ENCODE data around the gene PTGDS. TPM values are rescaled to one million over a fixed set of nuclear protein-coding genes. Genes with fewer than 3 reads are reported as not detected.

The PTGDS gene
- total RNA-seq, 4 donors from 2014 or later = 4.3 to 31.7 (median 25.7) TPM

DNA sequence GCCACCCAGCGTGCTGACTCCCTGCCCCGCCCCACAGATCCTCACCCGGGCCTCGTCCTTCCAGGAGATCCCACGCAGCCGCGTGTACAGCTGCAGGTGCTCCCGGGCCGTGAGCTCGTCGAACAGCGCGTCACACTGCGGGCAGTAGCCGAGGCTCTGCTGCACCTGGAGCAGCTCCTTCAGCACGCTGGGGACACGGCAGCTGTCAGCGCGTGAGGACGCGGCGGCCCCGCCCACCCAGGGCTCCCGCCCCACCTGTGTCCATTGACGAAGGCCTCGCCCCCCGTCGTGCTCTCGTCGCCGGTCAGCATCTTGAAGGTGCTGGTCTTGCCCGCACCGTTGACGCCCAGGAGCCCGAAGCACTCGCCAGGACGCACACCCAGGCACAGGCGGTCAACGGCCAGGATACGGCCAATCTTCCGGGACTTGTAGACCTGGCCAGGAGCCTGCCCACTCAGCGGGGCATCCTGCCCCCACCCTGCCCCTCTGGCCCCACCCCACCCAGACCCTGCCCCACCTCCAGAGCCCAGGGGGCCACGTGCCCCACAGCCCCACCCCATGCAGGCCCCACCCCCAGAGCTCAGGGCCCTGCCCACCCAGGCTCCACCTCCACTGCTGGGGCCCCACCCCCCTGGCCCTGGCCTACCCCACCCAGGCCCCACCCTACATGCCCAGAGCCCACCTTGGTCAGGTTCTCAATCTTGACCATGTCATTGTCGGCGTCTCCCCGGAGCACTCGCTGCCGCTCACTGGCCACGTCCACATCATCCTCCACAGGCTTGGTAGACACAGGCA, 32.8 kb downstream of the PTGDS start:
- no peak overlapping the region for H3K27ac ChIP-seq
- H3K36me3 ChIP-seq = peaks cover 65% of the 10 kb centered on the region
- TF ChIP-seq CTCF (IDR thresholded peaks at IDR 0.05) = no peak
- no peak for TF ChIP-seq POLR2A (IDR thresholded peaks at IDR 0.05)
- TF ChIP-seq POLR2AphosphoS5 (IDR thresholded peaks at IDR 0.05) = no peak
- no peak for TF ChIP-seq EP300 (IDR thresholded peaks at IDR 0.05)
- no peaks in the 10 kb centered on the region for H3K27me3 ChIP-seq
- 98% methylated on average over 10 of the region's 49 CpGs for WGBS
- no peak for DNase-seq (ENCODE audit: low spot score in 2 of 2)
- no peaks in the 10 kb centered on the region for H3K9me3 ChIP-seq
- H3K4me3 ChIP-seq = no peak overlapping the region
- no peaks in the 10 kb centered on the region for H3K4me1 ChIP-seq

- Histone ChIP-seq H3K27ac (no peak overlapping the region), H3K4me3 (no peak overlapping the region), H3K36me3 (peaks cover 75% of the 10 kb centered on the region), H3K27me3 (no peaks in the 10 kb centered on the region), H3K4me1 (no peaks in the 10 kb centered on the region), H3K9me3 (no peaks in the 10 kb centered on the region)
- no peak for DNase-seq (ENCODE audit: low spot score in 2 of 2)
- WGBS = 96% methylated on average over 23 of the region's 24 CpGs
- no peak for TF ChIP-seq POLR2A (IDR thresholded peaks at IDR 0.05)
- TF ChIP-seq EP300 (IDR thresholded peaks at IDR 0.05) = no peak
- TF ChIP-seq CTCF (IDR thresholded peaks at IDR 0.05) = no peak
- no peak for TF ChIP-seq POLR2AphosphoS5 (IDR thresholded peaks at IDR 0.05)
These were observed 33.9 kb downstream of the PTGDS start for GRCh38 chr9:137011156-137011555.

DNA sequence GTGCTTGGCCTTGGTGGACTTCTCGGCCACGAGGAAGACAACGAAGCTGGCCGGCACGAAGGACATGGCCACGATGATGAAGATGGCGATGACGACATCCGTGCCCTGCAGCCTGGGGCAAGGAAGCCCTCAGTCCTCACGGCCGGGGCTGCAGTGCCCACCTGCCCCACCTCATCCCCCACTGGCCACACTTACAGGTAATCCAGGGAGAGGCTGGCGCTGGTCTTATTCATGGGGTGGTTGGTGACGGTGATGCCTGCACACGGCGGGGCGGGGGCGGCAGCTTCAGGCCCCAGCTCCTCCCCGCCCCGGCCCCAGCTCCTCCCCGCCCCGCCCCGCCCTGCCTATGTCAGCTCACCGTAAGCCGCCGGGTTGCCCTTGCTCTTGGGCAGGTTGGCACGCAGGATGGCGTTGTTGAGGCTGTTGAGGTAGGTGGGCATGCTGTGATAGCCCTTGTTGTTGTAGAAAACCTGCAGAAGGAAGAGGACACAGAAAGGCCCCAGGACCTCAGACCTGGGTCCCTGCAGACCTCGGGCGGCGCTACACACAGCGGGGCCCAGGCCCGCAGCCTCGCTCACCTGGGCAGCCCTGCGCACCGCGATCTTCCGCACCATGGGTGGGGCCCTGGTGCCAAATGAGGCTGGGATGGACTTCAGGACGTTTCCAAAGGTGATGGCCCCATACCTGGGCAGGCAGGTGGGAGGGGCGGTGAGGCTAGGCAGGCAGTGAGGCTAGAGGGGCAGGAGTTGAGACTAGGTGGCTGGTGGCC, 34.8 kb downstream of the PTGDS start:
- H3K36me3 ChIP-seq = peaks cover 84% of the 10 kb centered on the region
- DNase-seq (ENCODE audit: low spot score in 2 of 2) = no peak
- no peaks in the 10 kb centered on the region for H3K27me3 ChIP-seq
- H3K4me3 ChIP-seq = no peak overlapping the region
- no CpG with 5 or more reads among the region's 39 CpGs for WGBS
- no peak overlapping the region for H3K27ac ChIP-seq
- TF ChIP-seq POLR2AphosphoS5 (IDR thresholded peaks at IDR 0.05) = no peak
- no peak for TF ChIP-seq POLR2A (IDR thresholded peaks at IDR 0.05)
- TF ChIP-seq CTCF (IDR thresholded peaks at IDR 0.05) = no peak
- TF ChIP-seq EP300 (IDR thresholded peaks at IDR 0.05) = no peak
- no peaks in the 10 kb centered on the region for H3K4me1 ChIP-seq
- H3K9me3 ChIP-seq = no peaks in the 10 kb centered on the region

GRCh38 chr9:137012694-137013570, 35.6 kb downstream of the PTGDS start:
- no peak overlapping the region for H3K27ac ChIP-seq
- no peak overlapping the region for H3K4me3 ChIP-seq
- H3K36me3 ChIP-seq = peaks cover 87% of the 10 kb centered on the region
- 92% methylated on average over 20 of the region's 67 CpGs for WGBS
- H3K9me3 ChIP-seq = no peaks in the 10 kb centered on the region
- H3K27me3 ChIP-seq = no peaks in the 10 kb centered on the region
- TF ChIP-seq POLR2A (IDR thresholded peaks at IDR 0.05) (no peak), CTCF (IDR thresholded peaks at IDR 0.05) (no peak), POLR2AphosphoS5 (IDR thresholded peaks at IDR 0.05) (no peak), EP300 (IDR thresholded peaks at IDR 0.05) (no peak)
- DNase-seq (ENCODE audit: low spot score in 2 of 2) = no peak
- H3K4me1 ChIP-seq = no peaks in the 10 kb centered on the region

All from suprapubic skin (tissue), 4 donors.